H1 (cell line): ENCODE measurements around the gene SSB.

Experiments
- RAD21 ChIP-seq, 2 experiments: IDR thresholded peaks in 1 of 2; conservative IDR thresholded peaks in 1 of 2; 2 replicates each; pipeline ENCODE4 v1.6.1; 2011; ENCODE audit warnings: low read depth in 2 of 2, low read length in 2 of 2, improper control_type of control experiment in 1 of 2, inconsistent platforms in 1 of 2, mild to moderate bottlenecking in 1 of 2, moderate library complexity in 1 of 2
- SP2 ChIP-seq: IDR thresholded peaks from 2 replicates; pipeline ENCODE4 v1.6.1; 2012; ENCODE audit warnings: mild to moderate bottlenecking, low read length, inconsistent platforms
- TF ChIP-seq, protein P1 (sequence below), 3 experiments: IDR thresholded peaks; 1 replicate in 2 of 3; 2 replicates in 1 of 3; pipeline versions ENCODE4 v1.5.1 to v1.6.1; 2011; ENCODE audit warnings: low read length in 3 of 3, mild to moderate bottlenecking in 3 of 3, inconsistent platforms in 2 of 3, low read depth in 1 of 3, moderate library complexity in 1 of 3; ENCODE audit not compliant: insufficient read depth in 1 of 3; ENCODE audit errors: control extremely low read depth in 1 of 3

GRCh38 chr2:169798397-169798717 lies 314 bp upstream of the SSB start:
- TF ChIP-seq, protein P1, sequence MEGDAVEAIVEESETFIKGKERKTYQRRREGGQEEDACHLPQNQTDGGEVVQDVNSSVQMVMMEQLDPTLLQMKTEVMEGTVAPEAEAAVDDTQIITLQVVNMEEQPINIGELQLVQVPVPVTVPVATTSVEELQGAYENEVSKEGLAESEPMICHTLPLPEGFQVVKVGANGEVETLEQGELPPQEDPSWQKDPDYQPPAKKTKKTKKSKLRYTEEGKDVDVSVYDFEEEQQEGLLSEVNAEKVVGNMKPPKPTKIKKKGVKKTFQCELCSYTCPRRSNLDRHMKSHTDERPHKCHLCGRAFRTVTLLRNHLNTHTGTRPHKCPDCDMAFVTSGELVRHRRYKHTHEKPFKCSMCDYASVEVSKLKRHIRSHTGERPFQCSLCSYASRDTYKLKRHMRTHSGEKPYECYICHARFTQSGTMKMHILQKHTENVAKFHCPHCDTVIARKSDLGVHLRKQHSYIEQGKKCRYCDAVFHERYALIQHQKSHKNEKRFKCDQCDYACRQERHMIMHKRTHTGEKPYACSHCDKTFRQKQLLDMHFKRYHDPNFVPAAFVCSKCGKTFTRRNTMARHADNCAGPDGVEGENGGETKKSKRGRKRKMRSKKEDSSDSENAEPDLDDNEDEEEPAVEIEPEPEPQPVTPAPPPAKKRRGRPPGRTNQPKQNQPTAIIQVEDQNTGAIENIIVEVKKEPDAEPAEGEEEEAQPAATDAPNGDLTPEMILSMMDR (IDR thresholded peaks at IDR 0.05; ENCODE audit: control extremely low read depth in 1 of 3, insufficient read depth in 1 of 3, low read depth in 1 of 3, low read length in 3 of 3): no peak
- TF ChIP-seq RAD21 (IDR thresholded peaks at IDR 0.05 in 1 of 2, conservative IDR thresholded peaks at IDR 0.05 in 1 of 2; ENCODE audit: low read depth in 2 of 2, low read length in 2 of 2) (no peak), SP2 (no peak)
